ENCODE results near the gene CD8B2. TPM values are rescaled to one million over a fixed set of nuclear protein-coding genes. Genes with fewer than 3 reads are reported as not detected.
"Not testable (repeated sequence)": the region's sequence is repeated elsewhere in the genome, so short reads cannot be mapped to it uniquely, and the experiment has no call there.

Gene CD8B2
- total RNA-seq, 1 experiment from 2014 or later, result not detected

GRCh38 chr2:106511934-106512333 lies 24.8 kb downstream of the CD8B2 start:
- DNase-seq (ENCODE audit: low read depth), result not testable (repeated sequence)

- not testable (repeated sequence) for DNase-seq (ENCODE audit: low read depth)
Measured at GRCh38 chr2:106513391-106513790, 26.2 kb downstream of the CD8B2 start.

DNA sequence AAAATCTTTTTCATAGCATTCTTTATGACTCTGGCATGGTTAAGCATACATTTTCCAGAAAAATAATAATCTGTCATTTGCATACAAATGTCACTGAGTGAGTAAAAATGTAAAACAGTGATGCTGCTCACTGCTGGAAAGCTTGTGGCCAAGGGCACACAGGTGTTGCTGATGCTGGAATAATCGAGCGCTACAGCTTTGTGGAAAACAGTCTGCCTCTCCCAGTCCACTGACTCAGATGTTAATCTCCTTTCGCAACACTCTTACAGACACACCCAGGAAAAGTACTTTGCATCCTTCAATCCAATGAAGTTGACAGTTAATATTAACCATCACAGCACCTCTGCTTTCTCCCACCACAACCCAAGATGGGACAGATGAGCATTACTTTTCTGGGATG lies 27.7 kb downstream of the CD8B2 start:
- not testable (repeated sequence) for DNase-seq (ENCODE audit: low read depth)

DNA sequence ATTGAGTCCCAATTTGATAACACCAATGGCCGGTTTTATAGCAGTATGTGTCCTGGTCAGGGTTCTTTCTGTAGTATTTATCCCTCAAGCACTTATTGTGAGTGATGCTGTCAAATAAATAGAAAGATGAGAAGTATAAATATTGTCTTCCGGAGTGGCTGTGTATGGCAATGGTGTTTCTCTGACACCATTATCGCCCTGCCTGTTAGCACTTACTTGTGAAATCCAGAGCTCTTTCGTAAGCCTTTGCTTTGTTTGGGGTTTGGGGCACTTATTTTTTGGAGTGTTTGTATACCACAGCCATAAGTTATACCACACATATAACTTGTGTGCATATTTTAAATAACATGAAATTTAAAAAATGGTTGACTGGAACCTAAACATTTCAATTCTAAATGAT lies 29.3 kb downstream of the CD8B2 start:
- DNase-seq (ENCODE audit: low read depth), result no peak

- no peak for DNase-seq (ENCODE audit: low read depth)
Measured at GRCh38 chr2:106516864-106517263, 29.7 kb downstream of the CD8B2 start.

DNA sequence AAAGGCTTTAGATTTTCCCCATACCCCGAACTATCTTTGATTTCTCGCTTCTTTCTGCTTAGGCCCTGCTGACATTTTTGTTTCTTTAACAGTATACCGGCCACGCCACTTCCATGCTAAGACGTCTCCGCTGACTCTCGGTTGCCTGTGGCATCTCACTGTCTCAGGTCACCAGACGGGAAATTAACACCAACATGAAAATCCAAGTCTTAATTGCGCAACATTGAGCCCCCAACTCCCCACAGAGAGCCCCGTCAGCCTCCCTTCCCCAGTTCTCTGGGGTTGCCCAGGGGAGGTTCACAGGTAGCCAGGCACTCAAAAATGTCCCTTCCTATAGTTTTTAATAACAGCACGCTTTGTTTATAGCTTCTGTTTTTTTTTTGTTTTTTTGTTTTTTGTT lies 30.2 kb downstream of the CD8B2 start:
- DNase-seq (ENCODE audit: low read depth), result no peak

DNA sequence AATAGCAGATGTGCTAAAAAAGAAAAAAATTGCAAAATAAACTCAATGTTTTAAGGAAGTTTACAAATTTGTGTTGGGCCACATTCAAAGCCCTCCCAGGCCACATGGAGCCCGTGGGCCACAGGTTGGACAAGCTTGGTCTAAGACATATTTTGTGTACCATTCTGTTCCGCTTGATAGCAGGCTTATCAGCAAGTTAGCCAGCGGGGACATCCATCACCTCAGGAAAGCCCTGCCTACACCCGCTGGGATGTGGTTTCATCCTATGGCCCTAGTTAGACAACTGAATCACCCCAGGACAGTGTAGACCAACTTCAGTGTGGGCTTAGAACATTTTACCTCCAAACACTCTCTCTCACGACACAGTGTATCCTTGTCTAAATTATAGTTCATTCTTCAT lies 32.6 kb downstream of the CD8B2 start:
- DNase-seq (ENCODE audit: low read depth), result no peak

- DNase-seq (ENCODE audit: low read depth), result no peak
Measured at GRCh38 chr2:106521016-106521415, 33.9 kb downstream of the CD8B2 start.

- no peak for DNase-seq (ENCODE audit: low read depth)
Measured at GRCh38 chr2:106523976-106524665, 37.0 kb downstream of the CD8B2 start.

DNA sequence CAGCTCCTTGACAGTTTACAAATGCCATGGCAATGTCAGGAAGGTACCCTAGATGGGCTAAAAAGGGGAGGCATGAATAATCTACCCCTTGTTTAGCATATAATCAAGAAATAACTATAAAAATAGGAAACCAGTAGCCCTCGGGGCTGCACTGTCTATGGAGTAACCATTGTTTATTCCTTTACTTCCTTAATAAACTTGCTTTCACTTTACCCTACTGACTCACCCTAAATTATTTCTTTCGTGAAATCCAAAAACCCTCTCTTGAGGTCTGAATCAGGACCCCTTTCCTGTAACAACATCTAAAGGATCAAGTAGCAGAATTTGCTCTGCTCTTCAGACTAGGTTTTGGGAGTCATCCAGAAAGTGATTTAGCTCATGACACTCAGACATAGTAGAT lies 43.7 kb downstream of the CD8B2 start:
- no peak for DNase-seq (ENCODE audit: low read depth)

DNA sequence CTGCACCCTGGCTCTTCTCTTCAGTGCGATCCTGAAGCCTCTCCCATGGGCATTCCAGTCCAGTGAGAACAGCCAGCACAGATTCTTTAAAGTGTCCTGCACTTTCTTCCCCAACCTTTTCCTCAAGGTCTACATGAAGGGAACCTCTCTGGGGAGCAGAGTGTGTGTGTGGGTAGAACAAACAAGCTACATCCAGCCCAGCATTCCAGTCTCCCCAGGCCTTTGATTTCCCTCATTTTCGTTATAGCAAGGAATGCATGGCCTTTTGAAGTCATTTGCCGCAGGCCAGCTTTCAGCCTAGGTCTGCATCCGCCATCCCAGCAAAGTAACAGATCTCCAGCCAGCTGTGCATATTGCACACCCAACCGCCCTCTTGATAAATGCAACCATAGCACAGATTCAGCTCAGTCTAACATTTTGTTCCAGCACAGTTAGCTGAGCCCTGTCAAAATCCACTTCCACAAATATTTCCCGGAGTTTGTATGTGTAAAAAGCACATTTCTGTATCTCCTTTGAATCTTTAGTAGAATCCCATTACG lies 44.6 kb downstream of the CD8B2 start:
- no peak for DNase-seq (ENCODE audit: low read depth)

- no peak for DNase-seq (ENCODE audit: low read depth)
Measured at GRCh38 chr2:106532236-106532635, 45.1 kb downstream of the CD8B2 start.

- DNase-seq (ENCODE audit: low read depth), result no peak
Measured at GRCh38 chr2:106534471-106534870, 47.3 kb downstream of the CD8B2 start.

GRCh38 chr2:106536490-106536889 lies 49.3 kb downstream of the CD8B2 start:
- no peak for DNase-seq (ENCODE audit: low read depth)

GRCh38 chr2:106537047-106537446 lies 49.9 kb downstream of the CD8B2 start:
- no peak for DNase-seq (ENCODE audit: low read depth)

GRCh38 chr2:106537791-106538191 lies 50.6 kb downstream of the CD8B2 start:
- no peak for DNase-seq (ENCODE audit: low read depth)

DNA sequence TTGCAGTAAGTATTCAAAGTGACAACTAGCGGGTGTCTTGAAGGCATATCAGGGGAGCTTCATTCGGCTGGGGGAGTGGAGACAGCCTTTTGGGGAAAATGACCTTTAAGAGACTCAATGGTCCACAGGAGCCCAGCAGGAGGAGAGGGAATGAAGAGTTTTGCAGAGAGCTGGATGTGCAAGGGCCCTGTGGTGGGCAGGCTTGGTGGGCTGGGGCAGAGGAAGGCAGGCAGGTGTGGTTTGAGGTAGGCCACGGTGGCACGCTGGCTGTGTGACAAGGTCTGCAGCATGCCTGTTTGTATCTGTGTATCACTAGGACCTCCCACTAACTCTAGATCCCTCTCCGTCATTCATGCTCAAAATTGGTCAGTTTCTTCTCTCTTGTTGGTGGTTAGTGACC lies 53.7 kb downstream of the CD8B2 start:
- no peak for DNase-seq (ENCODE audit: low read depth)

- no peak for DNase-seq (ENCODE audit: low read depth)
Measured at GRCh38 chr2:106541333-106541732, 54.2 kb downstream of the CD8B2 start.

DNA sequence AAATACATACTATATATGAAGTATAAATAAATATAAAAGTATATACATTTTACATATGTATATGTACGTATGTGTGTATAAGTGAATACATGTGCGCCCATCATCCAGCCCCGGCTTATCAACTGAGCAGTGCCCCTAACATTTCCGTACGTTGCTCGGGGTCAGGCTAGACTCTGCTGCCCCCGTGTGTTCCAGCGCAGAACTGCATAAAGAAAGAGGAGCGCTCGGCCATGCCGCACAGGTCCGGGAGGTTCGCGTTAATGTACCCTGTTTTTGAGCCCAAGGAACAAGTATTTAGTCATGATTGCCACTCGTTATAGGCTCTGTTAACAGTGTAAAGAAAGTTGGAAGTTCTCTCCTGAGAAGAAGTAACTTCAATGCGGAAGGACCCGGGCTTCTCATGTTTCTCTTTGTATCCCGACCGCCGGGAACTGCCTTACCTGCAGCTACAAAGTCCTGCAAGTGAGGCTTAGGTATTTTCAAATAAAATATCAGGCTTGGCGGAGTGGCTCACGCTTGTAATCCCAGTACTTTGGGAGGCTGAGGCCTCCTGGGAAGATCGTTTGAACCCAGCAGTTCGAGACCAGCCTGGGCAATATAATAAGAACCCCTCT lies 55.7 kb downstream of the CD8B2 start:
- peak; percentile 68 for DNase-seq (ENCODE audit: low read depth)

- DNase-seq (ENCODE audit: low read depth), result no peak
Measured at GRCh38 chr2:106545007-106545406, 57.8 kb downstream of the CD8B2 start.

- DNase-seq (ENCODE audit: low read depth), result no peak
Measured at GRCh38 chr2:106546391-106546990, 59.3 kb downstream of the CD8B2 start.

GRCh38 chr2:106547164-106547903 lies 60.2 kb downstream of the CD8B2 start:
- DNase-seq (ENCODE audit: low read depth), result peak; percentile 6
